CD14-positive monocyte (primary cell): ENCODE measurements around the gene TYK2. TPM values are rescaled to one million over a fixed set of nuclear protein-coding genes. Genes with fewer than 3 reads are reported as not detected.
A peak's percentile ranks its signal among the peaks of the same experiment; 100 is the strongest.

Experiments
- DNase-seq, 3 donors: peaks; one replicate each; pipeline ENCODE4 v3.0.0-alpha.2; 2011 to 2022
- H2AFZ ChIP-seq: 2 replicates; pipeline ENCODE4 v1.6.0; 2012; ENCODE audit warnings: mild to moderate bottlenecking, low read depth, low read length, inconsistent platforms; ENCODE audit not compliant: insufficient read depth, poor library complexity, severe bottlenecking
- H3K27ac ChIP-seq, 2 donors: 1 replicate in 1 of 2; 2 replicates in 1 of 2; pipeline ENCODE4 v1.5.1; 2012 to 2013; ENCODE audit warnings: low read length in 2 of 2, control low read depth in 1 of 2, inconsistent platforms in 1 of 2, low read depth in 1 of 2, mild to moderate bottlenecking in 1 of 2
- H3K27me3 ChIP-seq, 2 donors: one replicate each; pipeline versions ENCODE4 v1.6.0 to v1.6.1; 2011 to 2013; ENCODE audit warnings: low read length in 2 of 2; ENCODE audit not compliant: control insufficient read depth in 2 of 2, insufficient read depth in 2 of 2
- H3K36me3 ChIP-seq, 2 donors: replicated peaks in 1 of 2; 1 replicate in 1 of 2; 2 replicates in 1 of 2; pipeline versions ENCODE4 v1.5.1 to v1.6.1; 2012 to 2013; ENCODE audit warnings: low read length in 2 of 2, control low read depth in 1 of 2, inconsistent platforms in 1 of 2, mild to moderate bottlenecking in 1 of 2; ENCODE audit not compliant: insufficient read depth in 2 of 2, control insufficient read depth in 1 of 2
- H3K4me1 ChIP-seq, 2 donors: 1 replicate in 1 of 2; 2 replicates in 1 of 2; pipeline versions ENCODE4 v1.5.1 to v1.6.1; 2012 to 2013; ENCODE audit warnings: low read length in 2 of 2, control low read depth in 1 of 2, inconsistent platforms in 1 of 2, mild to moderate bottlenecking in 1 of 2, moderate library complexity in 1 of 2; ENCODE audit not compliant: insufficient read depth in 2 of 2, control insufficient read depth in 1 of 2
- H3K4me2 ChIP-seq: replicated peaks from 2 replicates; pipeline ENCODE3; 2012; ENCODE audit warnings: low read length, moderate library complexity, mild to moderate bottlenecking; ENCODE audit not compliant: poor library complexity, severe bottlenecking; ENCODE audit errors: extremely low read depth
- H3K4me3 ChIP-seq, 3 experiments: fragments of 200-600 bp in 1 of 3; sonication (generic) in 1 of 3; replicated peaks in 1 of 3; 1 replicate in 2 of 3; 2 replicates in 1 of 3; pipeline ENCODE4 v1.5.1; 2011 to 2013; ENCODE audit warnings: low read length in 3 of 3, mild to moderate bottlenecking in 3 of 3, control low read depth in 2 of 3, low read depth in 2 of 3, inconsistent platforms in 1 of 3, moderate library complexity in 1 of 3
- H3K79me2 ChIP-seq: 2 replicates; pipeline ENCODE4 v1.6.0; 2012; ENCODE audit warnings: mild to moderate bottlenecking, control low read depth, inconsistent platforms, low read length, moderate library complexity; ENCODE audit not compliant: insufficient read depth
- H3K9ac ChIP-seq: 2 replicates; pipeline ENCODE4 v1.6.0; 2017; ENCODE audit warnings: low read length, mild to moderate bottlenecking; ENCODE audit not compliant: insufficient read depth, poor library complexity, severe bottlenecking
- H3K9me3 ChIP-seq, 2 donors: replicated peaks in 1 of 2; 1 replicate in 1 of 2; 2 replicates in 1 of 2; pipeline versions ENCODE4 v1.5.1 to v1.6.1; 2012 to 2013; ENCODE audit warnings: low read length in 2 of 2, control low read depth in 1 of 2; ENCODE audit not compliant: control insufficient read depth in 1 of 2, insufficient read depth in 1 of 2
- H4K20me1 ChIP-seq: 2 replicates; pipeline ENCODE4 v1.6.0; 2012; ENCODE audit warnings: mild to moderate bottlenecking, low read length, control low read depth, moderate library complexity; ENCODE audit not compliant: insufficient read depth
- H3K27ac Mint-ChIP-seq, 7 donors: one replicate each; pipeline ENCODE4 v1.8.0; 2020; ENCODE audit warnings: mild to moderate bottlenecking in 7 of 7, mixed read lengths in 7 of 7, moderate library complexity in 6 of 7, inconsistent platforms in 2 of 7
- H3K27me3 Mint-ChIP-seq, 3 donors: one replicate each; pipeline ENCODE4 v1.8.0; 2021 to 2022; ENCODE audit warnings: low read depth in 3 of 3, mild to moderate bottlenecking in 3 of 3, mixed read lengths in 3 of 3, moderate library complexity in 3 of 3, inconsistent platforms in 1 of 3
- H3K36me3 Mint-ChIP-seq, 2 donors: one replicate each; pipeline ENCODE4 v1.8.0; 2020; ENCODE audit warnings: mixed read lengths in 2 of 2, inconsistent platforms in 1 of 2, mild to moderate bottlenecking in 1 of 2
- H3K4me1 Mint-ChIP-seq: one replicate; pipeline ENCODE4 v1.8.0; 2020; ENCODE audit warnings: mild to moderate bottlenecking, mixed read lengths
- H3K4me3 Mint-ChIP-seq, 2 donors: one replicate each; pipeline ENCODE4 v1.8.0; 2020; ENCODE audit warnings: mild to moderate bottlenecking in 2 of 2, mixed read lengths in 2 of 2, moderate library complexity in 1 of 2
- H3K9me3 Mint-ChIP-seq, 7 donors: one replicate each; pipeline ENCODE4 v1.8.0; 2020 to 2022; ENCODE audit warnings: mixed read lengths in 7 of 7, mild to moderate bottlenecking in 6 of 7, moderate library complexity in 6 of 7, inconsistent platforms in 2 of 7
- WGBS: methylation state at CpG from one replicate; pipeline ENCODE4 v1.1.5; 2013; ENCODE audit warnings: missing lambda C conversion rate; ENCODE audit not compliant: insufficient coverage; 5-methylcytosine and 5-hydroxymethylcytosine counted together
- intact Hi-C, 2 donors: fragments of 100-400 bp; cut with micrococcal nuclease; formaldehyde crosslinking; loops; one replicate each; pipeline versions ENCODE4 v1.15.0 to v1.15.1; 2023
- polyA plus RNA-seq, 3 donors: library from polyadenylated mRNA; depleted of rRNA in 1 of 3; unstranded in 2 of 3; stranded (reverse) in 1 of 3; fragments of 300-500 nt in 2 of 3; fragments of >200 nt in 1 of 3; fragmentation: Illumina TruSeq in 2 of 3; gene quantifications; 1 replicate in 2 of 3; 2 replicates in 1 of 3; pipeline ENCODE4 v1.2.3, GENCODE V29; 2012 to 2021
- TF ChIP-seq, protein P1 (sequence below): fragments of 200-600 bp; IDR thresholded peaks from one replicate; pipeline ENCODE4 v1.8.0; 2022; ENCODE audit warnings: antibody characterized with exemption, mild to moderate bottlenecking

TYK2 gene
- polyA plus RNA-seq, 3 donors, result 82.9 to 441 (median 113) TPM

DNA sequence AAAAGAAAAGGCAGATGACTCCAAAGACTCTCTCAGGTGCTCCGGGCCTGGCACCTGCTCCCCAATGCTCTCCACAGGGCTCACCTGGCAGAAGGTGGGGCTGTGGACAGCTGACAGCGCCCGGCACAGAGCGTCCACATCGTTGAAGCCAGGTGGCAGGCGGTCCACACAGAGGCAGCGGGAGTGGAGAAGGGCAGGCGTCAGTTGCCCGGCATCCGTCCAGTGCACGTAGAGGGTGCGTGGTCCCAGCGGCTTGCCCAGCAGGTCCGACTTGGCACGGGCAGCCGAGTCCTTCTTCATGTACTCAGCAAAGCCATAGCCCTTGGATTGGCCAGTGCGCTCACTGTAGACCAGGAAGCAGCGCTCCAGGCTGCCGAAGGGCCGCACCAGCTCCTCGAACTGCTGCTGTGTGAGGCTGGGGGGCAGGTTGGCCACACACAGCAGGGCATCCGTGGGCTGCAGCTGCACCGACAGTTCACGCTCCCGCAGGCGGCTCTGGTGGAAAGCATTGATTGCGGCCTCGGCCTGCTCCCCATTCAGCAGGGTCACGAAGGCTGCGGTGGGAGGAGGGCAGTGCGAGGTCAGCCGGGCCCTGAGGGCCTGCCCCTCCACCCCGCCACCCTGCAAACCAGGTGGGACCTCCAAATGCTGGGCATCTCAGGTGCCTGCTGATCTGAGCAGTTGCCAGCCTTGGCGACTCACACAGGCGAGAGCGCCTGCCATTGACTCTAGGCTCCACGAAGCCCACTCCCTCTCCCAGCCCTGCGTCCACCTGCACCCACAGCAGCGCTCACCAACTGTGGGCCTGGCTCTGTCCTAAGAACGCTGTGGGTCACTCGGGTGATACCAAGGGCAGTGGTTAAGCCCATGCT, 51.6 kb downstream of the TYK2 start:
- 98% methylated on average over 41 of the region's 41 CpGs for WGBS
- TF ChIP-seq, protein P1, sequence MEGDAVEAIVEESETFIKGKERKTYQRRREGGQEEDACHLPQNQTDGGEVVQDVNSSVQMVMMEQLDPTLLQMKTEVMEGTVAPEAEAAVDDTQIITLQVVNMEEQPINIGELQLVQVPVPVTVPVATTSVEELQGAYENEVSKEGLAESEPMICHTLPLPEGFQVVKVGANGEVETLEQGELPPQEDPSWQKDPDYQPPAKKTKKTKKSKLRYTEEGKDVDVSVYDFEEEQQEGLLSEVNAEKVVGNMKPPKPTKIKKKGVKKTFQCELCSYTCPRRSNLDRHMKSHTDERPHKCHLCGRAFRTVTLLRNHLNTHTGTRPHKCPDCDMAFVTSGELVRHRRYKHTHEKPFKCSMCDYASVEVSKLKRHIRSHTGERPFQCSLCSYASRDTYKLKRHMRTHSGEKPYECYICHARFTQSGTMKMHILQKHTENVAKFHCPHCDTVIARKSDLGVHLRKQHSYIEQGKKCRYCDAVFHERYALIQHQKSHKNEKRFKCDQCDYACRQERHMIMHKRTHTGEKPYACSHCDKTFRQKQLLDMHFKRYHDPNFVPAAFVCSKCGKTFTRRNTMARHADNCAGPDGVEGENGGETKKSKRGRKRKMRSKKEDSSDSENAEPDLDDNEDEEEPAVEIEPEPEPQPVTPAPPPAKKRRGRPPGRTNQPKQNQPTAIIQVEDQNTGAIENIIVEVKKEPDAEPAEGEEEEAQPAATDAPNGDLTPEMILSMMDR, result no peak
- Mint-ChIP-seq H3K4me3 (no peak overlapping the region), H3K27ac (peak overlapping the region in 2 of 7 donors; percentile 40 to 46), H3K4me1 (peaks cover 15% of the 10 kb centered on the region), H3K9me3 (no peaks in the 10 kb centered on the region), H3K36me3 (peaks cover 49 to 70% of the 10 kb centered on the region in 2 donors), H3K27me3 (peaks cover 0 to 1% (median 0%) of the 10 kb centered on the region in 3 donors)
- peaks cover 68% of the 10 kb centered on the region for H3K79me2 ChIP-seq
- H3K4me1 ChIP-seq, result peaks cover 14 to 17% of the 10 kb centered on the region in 2 donors
- H4K20me1 ChIP-seq, result peaks cover 53% of the 10 kb centered on the region
- H3K4me2 ChIP-seq, result no peak overlapping the region
- intact Hi-C loops, result no loop called here
- H3K36me3 ChIP-seq, result peaks cover 68 to 69% of the 10 kb centered on the region in 2 donors
- H3K9ac ChIP-seq, result no peak overlapping the region
- no peak overlapping the region for H2AFZ ChIP-seq
- no peak for DNase-seq
- H3K9me3 ChIP-seq, result no peaks in the 10 kb centered on the region
- H3K27me3 ChIP-seq, result no peaks in the 10 kb centered on the region
- H3K27ac ChIP-seq, result no peak overlapping the region
- H3K4me3 ChIP-seq, result no peak overlapping the region

DNA sequence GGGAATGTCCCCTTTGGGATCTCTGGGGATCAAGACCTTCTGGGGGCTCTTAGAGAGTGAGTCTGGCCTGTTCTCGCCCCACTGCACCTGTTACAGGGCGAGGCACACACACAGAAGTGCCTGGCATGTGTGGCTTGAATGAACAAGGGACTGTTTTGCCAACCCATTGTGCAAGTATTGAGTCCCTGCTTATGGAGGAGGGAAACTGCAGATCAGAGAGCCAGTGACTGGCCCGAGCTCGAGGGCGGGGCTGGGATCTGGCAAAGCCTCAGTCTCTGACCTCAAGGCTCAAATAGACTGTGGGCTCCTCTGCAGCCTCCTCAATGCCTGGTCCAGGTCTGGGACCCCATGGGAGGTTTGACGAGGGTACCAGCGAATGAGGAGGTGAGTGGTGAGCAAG, 52.6 kb downstream of the TYK2 start:
- Histone ChIP-seq H4K20me1 (peaks cover 61% of the 10 kb centered on the region), H3K27me3 (no peaks in the 10 kb centered on the region), H3K4me3 (no peak overlapping the region), H3K36me3 (peaks cover 78 to 79% of the 10 kb centered on the region in 2 donors), H2AFZ (no peak overlapping the region), H3K4me2 (no peak overlapping the region), H3K27ac (peak overlapping the region in 1 of 2 donors; percentile 5), H3K9me3 (no peaks in the 10 kb centered on the region), H3K9ac (no peak overlapping the region), H3K4me1 (peaks cover 10 to 12% of the 10 kb centered on the region in 2 donors), H3K79me2 (peaks cover 59% of the 10 kb centered on the region)
- H3K27ac Mint-ChIP-seq, result peak overlapping the region in 2 of 7 donors; percentile 28 to 30
- TF ChIP-seq, protein P1, result no peak
- no peak for DNase-seq
- 100% methylated on average over 7 of the region's 7 CpGs for WGBS
- peaks cover 0 to 1% (median 0%) of the 10 kb centered on the region in 3 donors for H3K27me3 Mint-ChIP-seq
- no peak overlapping the region for H3K4me3 Mint-ChIP-seq
- peaks cover 11% of the 10 kb centered on the region for H3K4me1 Mint-ChIP-seq
- H3K36me3 Mint-ChIP-seq, result peaks cover 53 to 78% of the 10 kb centered on the region in 2 donors
- intact Hi-C loops, result no loop called here
- no peaks in the 10 kb centered on the region for H3K9me3 Mint-ChIP-seq
